Measurements from ENCODE around the gene SH2D1A.

DNA sequence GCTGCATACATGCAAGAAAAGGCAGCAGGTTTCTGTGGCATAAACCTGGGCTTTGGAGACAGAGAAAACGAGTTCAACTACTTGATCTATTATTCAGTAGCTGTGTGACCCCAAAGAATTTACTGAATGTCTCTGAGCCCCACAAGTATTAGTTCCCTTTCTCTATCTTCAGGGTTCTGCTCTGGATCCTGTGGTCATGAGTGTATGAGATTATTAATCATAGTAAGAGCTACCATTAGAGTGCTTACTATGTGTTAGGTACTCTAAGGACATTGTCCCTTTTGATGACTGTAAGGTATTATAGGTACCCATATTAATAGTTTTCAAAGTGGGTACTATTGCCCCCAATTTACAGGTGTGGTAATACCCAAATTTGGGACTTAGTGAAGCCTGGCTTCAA is 8.4 kb upstream of the SH2D1A start:
- no peak for TF ChIP-seq POLR2A (IDR thresholded peaks at IDR 0.05)
- TF ChIP-seq, protein P1, sequence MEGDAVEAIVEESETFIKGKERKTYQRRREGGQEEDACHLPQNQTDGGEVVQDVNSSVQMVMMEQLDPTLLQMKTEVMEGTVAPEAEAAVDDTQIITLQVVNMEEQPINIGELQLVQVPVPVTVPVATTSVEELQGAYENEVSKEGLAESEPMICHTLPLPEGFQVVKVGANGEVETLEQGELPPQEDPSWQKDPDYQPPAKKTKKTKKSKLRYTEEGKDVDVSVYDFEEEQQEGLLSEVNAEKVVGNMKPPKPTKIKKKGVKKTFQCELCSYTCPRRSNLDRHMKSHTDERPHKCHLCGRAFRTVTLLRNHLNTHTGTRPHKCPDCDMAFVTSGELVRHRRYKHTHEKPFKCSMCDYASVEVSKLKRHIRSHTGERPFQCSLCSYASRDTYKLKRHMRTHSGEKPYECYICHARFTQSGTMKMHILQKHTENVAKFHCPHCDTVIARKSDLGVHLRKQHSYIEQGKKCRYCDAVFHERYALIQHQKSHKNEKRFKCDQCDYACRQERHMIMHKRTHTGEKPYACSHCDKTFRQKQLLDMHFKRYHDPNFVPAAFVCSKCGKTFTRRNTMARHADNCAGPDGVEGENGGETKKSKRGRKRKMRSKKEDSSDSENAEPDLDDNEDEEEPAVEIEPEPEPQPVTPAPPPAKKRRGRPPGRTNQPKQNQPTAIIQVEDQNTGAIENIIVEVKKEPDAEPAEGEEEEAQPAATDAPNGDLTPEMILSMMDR (IDR thresholded peaks at IDR 0.05 in 8 of 11, conservative IDR thresholded peaks at IDR 0.05 in 3 of 11) = no peak
- no peak for TF ChIP-seq POLR2AphosphoS5 (IDR thresholded peaks at IDR 0.05)

Measured in spleen (tissue), 7 donors.